ENCODE results near the gene ATAD3B. TPM values are rescaled to one million over a fixed set of nuclear protein-coding genes. Genes with fewer than 3 reads are reported as not detected.
A peak's percentile ranks its signal among the peaks of the same experiment; 100 is the strongest.

The ATAD3B gene
- total RNA-seq (2016; rRNA removed; fragmentation: Illumina TruSeq; extraction: Trizol) (21.1 and 31.1 TPM in 2 replicates), polyA plus RNA-seq (2011; rRNA removed) (9.6 and 15.4 TPM in 2 replicates), polyA minus RNA-seq (2011; rRNA and poly(A)+ RNA removed; ENCODE audit: low replicate concordance) (15.4 and 54.9 TPM in 2 replicates), Bru-seq, nascent RNA (percentile 70 among the genes with signal in this experiment), BruChase-seq, experiment 1, labeled RNA remaining after a 6-hour chase (percentile 87 among the genes with signal in this experiment), BruChase-seq, experiment 2, labeled RNA remaining after a 2-hour chase (percentile 86 among the genes with signal in this experiment)
- total RNA-seq (2016; cell fraction: cytosol; rRNA removed; fragmentation: Illumina TruSeq; extraction: Trizol; ENCODE audit: low read depth) = 26.1 and 27.7 TPM in 2 replicates
- total RNA-seq (2016; cell fraction: insoluble cytoplasmic fraction; rRNA removed; fragmentation: Illumina TruSeq; extraction: Trizol) = 19.1 and 31.9 TPM in 2 replicates
- 24.8 and 25.7 TPM in 2 replicates for total RNA-seq (2016; cell fraction: membrane; rRNA removed; fragmentation: Illumina TruSeq; extraction: Trizol)
- total RNA-seq (2016; cell fraction: nucleus; rRNA removed; fragmentation: Illumina TruSeq; extraction: Trizol) = 28.8 and 34.2 TPM in 2 replicates
- 7.3 and 12.3 TPM in 2 replicates for polyA plus RNA-seq (2011; cell fraction: cytosol; rRNA removed)
- 82.9 and 84.6 TPM in 2 replicates for polyA plus RNA-seq (2011; cell fraction: nucleus; rRNA removed)
- 9.1 and 14.3 TPM in 2 replicates for polyA plus RNA-seq (2012)
- 11.2 and 12.2 TPM in 2 replicates for polyA plus RNA-seq (2016; cell fraction: cytosol; fragmentation: Illumina TruSeq; extraction: Trizol; ENCODE audit: low read depth)
- polyA plus RNA-seq (2016; cell fraction: insoluble cytoplasmic fraction; fragmentation: Illumina TruSeq; extraction: Trizol; ENCODE audit: low read depth) = 22.1 and 23.9 TPM in 2 replicates
- polyA plus RNA-seq (2016; cell fraction: membrane; fragmentation: Illumina TruSeq; extraction: Trizol; ENCODE audit: low read depth) = 16.4 and 18.0 TPM in 2 replicates
- polyA plus RNA-seq (2016; cell fraction: nucleus; fragmentation: Illumina TruSeq; extraction: Trizol; ENCODE audit: insufficient read depth, low read depth) = 108 and 128 TPM in 2 replicates
- 8.0 and 10.3 TPM in 2 replicates for polyA minus RNA-seq (2011; cell fraction: cytosol; rRNA and poly(A)+ RNA removed)
- 18.0 and 21.1 TPM in 2 replicates for polyA minus RNA-seq (2011; cell fraction: nucleus; rRNA and poly(A)+ RNA removed)
- long read RNA-seq, experiment 1, full-length matches to known transcripts = 20 of 35 reads
- long read RNA-seq, experiment 1, partial matches to known transcripts = 10 of 35 reads
- long read RNA-seq, experiment 1, other reads (novel, unspliced or antisense) = 5 of 35 reads
- long read RNA-seq, experiment 2, full-length matches to known transcripts = 19 of 60 reads
- long read RNA-seq, experiment 2, partial matches to known transcripts = 27 of 60 reads
- long read RNA-seq, experiment 2, other reads (novel, unspliced or antisense) = 14 of 60 reads

GRCh38 chr1:1471389-1472052, at the start of gene ATAD3B:
TSS of gene ATAD3B (plus strand) at chr1:1471765. CDS start at chr1:1471885, 120 bp downstream.
- ATAC-seq = peak; percentile 89
- FAIRE-seq = peak; percentile 15
- CTCF ChIA-PET (ENCODE audit: low intra/inter-chr PET ratio, low total read pairs) = no interaction called here
- peak within 1 kb of the TSS; percentile 66 to 77 (median 77) for H3K4me3 ChIP-seq (replicated peaks in 1 of 3; ENCODE audit: insufficient read depth in 1 of 3, low read depth in 2 of 3, low read length in 3 of 3)
- H3K4me1 ChIP-seq (ENCODE audit: insufficient read depth, low read length) = peaks cover 22% of the 10 kb centered on the region
- peaks cover 19% of the 10 kb centered on the region for H3K79me2 ChIP-seq (ENCODE audit: insufficient read depth, low read length)
- intact Hi-C loops (cut with micrococcal nuclease; ENCODE audit: unreplicated experiment) = no loop called here
- peak within 1 kb of the TSS; percentile 67 for H3K27ac ChIP-seq (ENCODE audit: extremely low read length, insufficient read depth, low read length)
- no peaks in the 10 kb centered on the region; a peak in 1 of 5 replicates for H3K27me3 ChIP-seq (ENCODE audit: control insufficient read depth in 1 of 2, insufficient read depth in 2 of 2, low read length in 2 of 2)
- no TSS peak for BruUV-seq (replicated peaks)
- peak within 1 kb of the TSS; percentile 88 for H3K4me2 ChIP-seq (ENCODE audit: low read depth, low read length)
- peak within 1 kb of the TSS; percentile 84 for H3K9ac ChIP-seq (ENCODE audit: insufficient read depth, low read depth, low read length)
- peak; percentile 87 for DNase-seq (ENCODE audit: low spot score)
- POLR2A ChIA-PET = no interaction called here
- H4K20me1 ChIP-seq (ENCODE audit: insufficient read depth, low read length) = peaks cover 4% of the 10 kb centered on the region
- H3K9me3 ChIP-seq (ENCODE audit: low read length) = no peaks in the 10 kb centered on the region
- H3K36me3 ChIP-seq (replicated peaks in 1 of 2; ENCODE audit: control insufficient read depth in 1 of 2, insufficient read depth in 2 of 2, low read length in 2 of 2) = peaks cover 0 to 4% of the 10 kb centered on the region in 2 experiments; a peak in 1 of 5 replicates
- no peak within 1 kb of the TSS for H2AFZ ChIP-seq (ENCODE audit: low read length)
- WGBS (ENCODE audit: low lambda C conversion rate) = under 1% methylated on average over 18 of the region's 87 CpGs
- in situ Hi-C loops (cut with HindIII; ENCODE audit: extremely low pct_ligation_motif_present, low pct_unique_long_range_greater_than_20kb) = no loop called here
- peak; percentile 93 for TF ChIP-seq ZHX2 (IDR thresholded peaks at IDR 0.05; ENCODE audit: low read depth)
- no peak for TF ChIP-seq ZHX2 (CRISPR knock-in tag; IDR thresholded peaks at IDR 0.05; ENCODE audit: borderline replicate concordance)
- TF ChIP-seq USF2 (IDR thresholded peaks at IDR 0.05; ENCODE audit: low read depth, low read length) = no peak
- TF ChIP-seq USF2 (CRISPR knock-in tag; IDR thresholded peaks at IDR 0.05; ENCODE audit: borderline replicate concordance) = no peak
- peak; percentile 76 for TF ChIP-seq TAF1 (CRISPR knock-in tag; IDR thresholded peaks at IDR 0.05)
- TF ChIP-seq SIN3A (IDR thresholded peaks at IDR 0.05; ENCODE audit: borderline replicate concordance, low read depth, low read length) = peak; percentile 82; the same call in 1 of the 2 replicates
- TF ChIP-seq ZFP36L2 (CRISPR knock-in tag; IDR thresholded peaks at IDR 0.05) = no peak
